ENCODE results near the gene NFIC.
A peak's percentile ranks its signal among the peaks of the same experiment; 100 is the strongest.

The NFIC gene

GRCh38 chr19:3359015-3359918 lies 7.1 kb upstream of the NFIC start:
- no peak for DNase-seq (ENCODE audit: low read depth)

GRCh38 chr19:3359919-3360420 lies 6.4 kb upstream of the NFIC start:
- no peak for DNase-seq (ENCODE audit: low read depth)

GRCh38 chr19:3360421-3361383 lies 5.7 kb upstream of the NFIC start:
- DNase-seq (ENCODE audit: low read depth), result no peak

DNA sequence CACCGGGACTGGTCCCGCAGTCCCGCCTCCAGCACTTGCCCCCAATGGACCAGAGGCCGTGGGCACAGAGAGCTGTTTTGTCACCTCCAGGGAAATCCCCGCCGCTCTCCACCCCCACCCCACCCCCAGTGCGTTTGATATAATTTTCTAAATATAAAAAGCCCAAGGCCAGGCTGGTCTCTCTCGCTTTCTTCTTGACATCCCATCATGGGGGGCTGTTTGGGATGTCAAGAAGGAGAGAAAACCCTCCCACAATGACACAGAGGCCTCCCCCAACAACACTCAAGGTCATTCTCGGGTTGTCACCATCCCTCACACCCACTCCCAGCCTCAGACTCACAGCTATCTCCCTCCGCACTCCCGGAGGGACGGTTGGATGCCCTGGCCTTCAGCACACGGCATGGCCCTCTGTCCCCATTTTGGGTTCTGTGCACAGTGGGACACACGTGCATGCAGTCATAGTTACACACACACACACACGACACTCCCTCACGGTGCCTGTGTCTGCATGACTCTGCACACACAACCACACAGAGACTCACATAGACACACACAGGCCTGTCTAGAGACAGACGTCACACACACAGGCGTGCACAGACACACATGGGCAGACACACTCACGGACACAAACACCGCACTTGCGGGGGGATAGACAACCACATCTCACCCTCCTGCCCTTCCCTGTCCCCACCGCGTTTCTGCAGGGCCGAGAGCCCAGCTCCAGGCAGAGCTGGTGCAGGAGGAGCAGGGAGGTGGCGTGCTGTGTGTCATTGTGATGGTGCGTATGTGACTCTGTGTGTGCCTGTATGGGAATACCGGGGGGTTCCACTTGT lies 4.8 kb upstream of the NFIC start:
- no peak for DNase-seq (ENCODE audit: low read depth)

DNA sequence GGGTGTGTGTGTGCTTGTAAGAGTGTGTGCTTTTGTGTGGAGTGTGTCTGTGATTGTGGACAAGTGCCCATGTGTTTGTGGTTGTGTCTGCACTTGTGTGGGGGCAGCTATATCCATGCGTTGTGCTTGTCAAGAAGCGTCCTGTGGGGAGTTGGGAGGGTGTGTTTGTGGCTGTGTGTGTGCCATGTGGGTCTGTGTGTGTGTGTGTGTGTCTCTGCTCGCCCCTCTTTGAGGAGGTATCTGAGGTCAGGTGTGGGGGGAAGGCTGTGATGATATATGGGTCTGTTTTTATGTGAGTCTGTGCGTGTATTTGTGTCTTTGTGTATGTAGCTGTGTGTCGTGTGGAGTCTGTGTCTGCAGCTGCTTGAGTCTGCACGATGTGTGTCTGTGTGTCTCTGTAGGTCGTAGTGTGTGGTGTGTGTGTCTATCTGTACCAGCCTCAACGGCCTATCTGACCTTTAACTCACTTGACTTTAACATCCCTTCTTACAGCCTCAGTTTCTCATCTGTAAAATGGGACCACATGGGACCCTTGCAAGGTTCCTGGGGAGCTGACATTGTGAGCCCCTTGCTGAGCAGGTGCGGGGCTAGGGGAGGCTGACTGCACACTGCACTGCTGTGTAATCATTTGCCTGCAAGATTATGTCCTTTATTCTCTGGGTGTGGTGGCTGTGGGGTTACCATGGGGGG lies 4.0 kb upstream of the NFIC start:
- no peak for DNase-seq (ENCODE audit: low read depth)

GRCh38 chr19:3363841-3364500 lies 2.4 kb upstream of the NFIC start:
- DNase-seq (ENCODE audit: low read depth), result no peak

DNA sequence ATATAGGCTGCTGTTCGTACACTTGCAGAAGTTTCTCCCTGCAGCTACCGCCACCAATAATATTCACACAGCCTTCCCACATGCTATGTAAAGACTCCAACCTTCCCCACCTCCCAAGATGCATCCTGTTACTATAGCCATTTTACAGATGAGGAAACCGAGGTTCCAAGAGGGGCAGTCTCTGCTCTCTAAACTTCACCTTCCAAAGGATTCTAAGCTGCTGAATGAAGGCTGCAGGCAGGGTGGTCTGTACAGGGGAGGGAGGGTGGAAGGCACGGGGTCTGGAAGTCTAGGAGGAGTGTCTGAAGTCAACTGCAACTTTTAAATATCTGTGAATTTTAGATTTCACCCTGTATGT lies 1.9 kb upstream of the NFIC start:
- no peak for DNase-seq (ENCODE audit: low read depth)

DNA sequence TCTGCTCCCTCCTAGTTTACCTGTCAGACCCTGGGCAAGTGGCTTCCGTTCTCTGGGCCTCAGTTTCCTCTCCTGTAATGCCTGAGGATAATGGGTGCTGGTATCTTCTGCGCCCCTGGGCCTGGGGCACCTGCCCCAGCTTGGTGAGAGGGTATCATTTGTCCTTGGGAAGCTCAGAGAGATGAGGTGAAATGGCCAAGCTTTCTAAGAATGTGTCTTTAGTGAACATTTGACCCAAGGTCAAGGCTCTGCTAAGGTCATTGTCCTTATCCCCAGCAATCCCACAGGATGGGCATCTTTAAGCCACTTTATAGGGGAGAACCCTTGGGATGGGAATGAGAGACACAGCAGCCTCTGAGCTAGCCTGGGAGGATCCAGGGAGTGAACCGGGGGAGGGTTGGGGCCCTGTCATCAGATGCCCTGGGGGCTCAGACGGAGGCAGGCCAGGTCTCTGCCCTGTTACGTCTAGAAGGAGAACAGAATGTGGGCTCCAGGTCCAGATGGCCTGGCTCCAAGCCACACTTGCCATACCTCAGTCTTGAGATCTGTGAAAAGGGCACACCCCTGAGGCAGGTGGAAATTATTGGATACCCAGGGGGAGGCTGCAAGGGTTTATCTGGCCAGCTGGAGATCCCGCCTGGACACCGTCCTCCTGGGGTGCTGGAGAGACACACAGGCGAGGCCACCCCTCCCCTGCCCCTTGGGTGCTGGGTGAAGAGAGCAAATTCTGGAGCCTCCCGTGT lies 1.1 kb upstream of the NFIC start:
- DNase-seq (ENCODE audit: low read depth), result no peak

DNA sequence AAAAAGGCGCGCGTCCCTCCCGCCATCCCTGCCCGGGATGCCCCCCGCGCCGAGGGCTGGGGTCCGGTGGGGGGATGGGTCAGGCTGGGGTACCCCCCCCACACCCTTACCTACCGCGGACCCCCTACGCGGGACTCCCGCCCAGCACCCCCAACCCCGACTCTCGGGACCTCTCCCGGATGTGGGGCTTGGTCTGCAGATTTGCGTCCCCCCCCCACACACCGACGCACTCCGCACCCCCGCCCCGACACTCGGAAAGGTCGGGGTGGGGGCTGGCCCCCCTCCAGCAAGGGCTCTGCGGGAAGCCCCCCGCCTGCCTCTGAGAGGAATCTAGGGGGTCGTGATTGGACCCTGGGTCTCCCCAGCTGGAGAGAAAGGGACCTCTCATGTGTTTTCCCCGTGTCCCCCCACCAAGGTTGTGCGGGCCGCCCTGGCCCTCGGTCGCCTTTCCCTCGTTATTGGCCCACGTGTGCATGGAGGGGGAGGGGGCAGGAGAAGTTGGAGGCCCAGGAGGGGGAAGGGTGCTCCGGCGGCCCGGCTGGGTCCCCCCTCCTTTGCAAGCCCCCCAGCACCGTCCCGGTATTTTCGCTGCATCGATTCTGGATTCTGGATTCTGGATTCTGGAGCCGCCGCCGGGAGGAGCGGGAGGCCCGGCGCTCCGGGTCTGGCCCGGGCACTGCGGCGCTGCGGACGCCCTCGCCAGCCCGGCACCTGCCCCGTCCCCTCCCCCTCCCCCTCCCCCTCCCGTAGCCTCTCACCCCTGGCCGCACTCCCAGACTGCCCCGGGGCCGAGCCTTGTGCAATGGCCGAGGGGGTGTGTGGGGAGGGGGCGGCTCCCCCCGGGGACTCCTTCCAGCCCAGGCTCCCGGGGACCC lies 607 bp downstream of the NFIC start:
- DNase-seq (ENCODE audit: low read depth), result no peak

GRCh38 chr19:3367628-3368440 lies 1.5 kb downstream of the NFIC start:
- DNase-seq (ENCODE audit: low read depth), result no peak

- DNase-seq (ENCODE audit: low read depth), result no peak
These were observed 2.0 kb downstream of the NFIC start for GRCh38 chr19:3368441-3368795.

- DNase-seq (ENCODE audit: low read depth), result no peak
These were observed 2.5 kb downstream of the NFIC start for GRCh38 chr19:3368848-3369336.

- peak; percentile 59 for DNase-seq (ENCODE audit: low read depth)
These were observed 3.2 kb downstream of the NFIC start for GRCh38 chr19:3369337-3370213.

- DNase-seq (ENCODE audit: low read depth), result no peak
These were observed 3.9 kb downstream of the NFIC start for GRCh38 chr19:3370214-3370720.

- DNase-seq (ENCODE audit: low read depth), result no peak
These were observed 4.6 kb downstream of the NFIC start for GRCh38 chr19:3370728-3371591.

DNA sequence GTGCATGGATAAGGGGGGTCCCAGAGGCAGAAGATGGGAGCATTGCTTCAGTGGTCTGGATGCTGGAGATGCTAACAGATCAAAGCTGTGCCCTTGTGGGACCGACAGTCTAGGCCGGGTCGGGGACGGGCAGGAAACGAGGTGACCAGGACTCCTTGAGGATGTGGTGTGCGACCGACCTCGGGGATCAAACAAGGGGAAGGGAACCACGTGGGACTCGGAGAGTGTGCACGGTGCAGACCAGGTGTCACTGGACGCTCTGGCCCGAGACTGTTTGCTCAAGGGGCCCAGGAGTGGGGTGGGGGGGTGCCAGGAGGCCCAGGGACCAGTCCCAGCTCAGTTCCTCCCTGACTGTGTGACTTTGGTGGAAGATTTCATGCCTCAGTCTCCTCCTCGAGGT lies 6.0 kb downstream of the NFIC start:
- no peak for DNase-seq (ENCODE audit: low read depth)

Measured in stromal cell of bone marrow (primary cell).